Measurements from ENCODE around the gene PDE9A. TPM values are rescaled to one million over a fixed set of nuclear protein-coding genes. Genes with fewer than 3 reads are reported as not detected.
A peak's percentile ranks its signal among the peaks of the same experiment; 100 is the strongest.

PDE9A gene
- total RNA-seq, result 1.6 TPM

GRCh38 chr21:42653231-42654061, at the start of gene PDE9A:
PDE9A (plus strand) TSS chr21:42653621; CDS start chr21:42653815, 194 bp downstream.
- Histone ChIP-seq H3K9ac (ENCODE audit: low read depth in 1 of 3, low read length in 3 of 3) (peak within 1 kb of the TSS; percentile 51 to 66 (median 53)), H3K4me1 (ENCODE audit: control insufficient read depth in 3 of 3, insufficient read depth in 3 of 3, low read length in 3 of 3) (peaks cover 16 to 21% (median 19%) of the 10 kb centered on the region in 3 donors), H3K27me3 (ENCODE audit: control insufficient read depth in 3 of 3, insufficient read depth in 3 of 3, low read length in 3 of 3) (peaks cover 67 to 75% (median 73%) of the 10 kb centered on the region in 3 donors), H3K36me3 (ENCODE audit: control insufficient read depth in 3 of 3, insufficient read depth in 3 of 3, low read length in 3 of 3) (no peaks in the 10 kb centered on the region), H3K9me3 (ENCODE audit: control insufficient read depth in 3 of 3, low read length in 3 of 3) (no peaks in the 10 kb centered on the region), H3K27ac (ENCODE audit: low read depth, low read length) (no peak within 1 kb of the TSS), H3K4me3 (ENCODE audit: low read length in 3 of 3) (peak within 1 kb of the TSS; percentile 55 to 59 (median 55))

DNA sequence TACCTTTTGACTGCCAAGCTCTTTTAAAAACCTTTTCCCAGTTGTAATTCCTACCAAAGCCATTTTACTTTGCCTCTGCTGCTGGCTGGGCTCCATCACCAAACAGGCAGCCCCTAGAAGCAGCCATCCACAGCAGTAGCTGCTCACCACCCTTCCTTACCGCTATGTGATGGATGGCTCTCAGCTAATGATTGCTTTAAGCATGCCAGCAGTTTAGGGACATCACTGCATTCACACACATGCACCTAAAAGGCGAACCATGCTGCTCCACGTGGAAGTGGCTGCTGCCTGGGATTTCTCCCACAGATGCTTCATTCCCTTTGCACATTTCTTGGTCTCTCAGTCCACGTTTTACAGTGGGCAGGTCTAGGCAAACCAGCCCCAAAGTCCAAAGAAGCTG, 46.3 kb upstream of the PDE9A start:
- Histone ChIP-seq H3K4me1 (ENCODE audit: control insufficient read depth in 3 of 3, insufficient read depth in 3 of 3, low read length in 3 of 3) (no peaks in the 10 kb centered on the region), H3K36me3 (ENCODE audit: control insufficient read depth in 3 of 3, insufficient read depth in 3 of 3, low read length in 3 of 3) (no peaks in the 10 kb centered on the region), H3K4me3 (ENCODE audit: low read length in 3 of 3) (no peak overlapping the region), H3K27ac (ENCODE audit: low read depth, low read length) (no peak overlapping the region), H3K27me3 (ENCODE audit: control insufficient read depth in 3 of 3, insufficient read depth in 3 of 3, low read length in 3 of 3) (peaks cover 0 to 3% (median 0%) of the 10 kb centered on the region in 3 donors), H3K9ac (ENCODE audit: low read depth in 1 of 3, low read length in 3 of 3) (no peak overlapping the region), H3K9me3 (ENCODE audit: control insufficient read depth in 3 of 3, low read length in 3 of 3) (peaks cover 3 to 5% (median 4%) of the 10 kb centered on the region in 3 donors)

DNA sequence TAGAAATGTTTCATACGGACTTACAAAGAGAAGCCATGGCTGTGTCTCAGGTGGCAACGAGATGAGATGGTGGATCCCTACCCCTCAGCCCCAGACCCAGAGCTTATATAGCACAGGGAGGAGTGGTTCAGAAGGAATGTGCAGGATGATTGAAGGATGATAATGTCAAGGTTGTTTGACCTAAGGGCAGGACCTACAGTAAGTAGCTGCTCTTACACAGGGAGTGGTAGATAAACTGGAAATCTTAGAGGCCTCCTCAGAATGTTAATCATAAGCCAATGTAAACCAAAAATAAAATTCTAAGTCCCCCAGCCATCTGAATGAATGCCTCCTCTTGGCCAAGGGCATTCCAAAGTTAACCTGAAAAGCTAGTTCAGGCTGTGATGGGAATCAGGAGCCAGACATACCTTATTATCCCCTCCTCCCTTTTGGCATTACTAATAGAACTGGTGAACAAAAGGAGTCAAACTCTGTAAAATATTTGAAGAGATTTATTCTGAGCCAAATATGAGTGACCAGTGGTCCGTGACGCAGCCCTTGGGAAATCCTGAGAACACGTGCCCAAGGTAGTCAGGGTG, 45.8 kb upstream of the PDE9A start:
- H3K36me3 ChIP-seq (ENCODE audit: control insufficient read depth in 3 of 3, insufficient read depth in 3 of 3, low read length in 3 of 3), result no peaks in the 10 kb centered on the region
- no peak overlapping the region for H3K27ac ChIP-seq (ENCODE audit: low read depth, low read length)
- H3K9ac ChIP-seq (ENCODE audit: low read depth in 1 of 3, low read length in 3 of 3), result no peak overlapping the region
- H3K9me3 ChIP-seq (ENCODE audit: control insufficient read depth in 3 of 3, low read length in 3 of 3), result peaks cover 4 to 5% (median 5%) of the 10 kb centered on the region in 3 donors
- no peaks in the 10 kb centered on the region for H3K4me1 ChIP-seq (ENCODE audit: control insufficient read depth in 3 of 3, insufficient read depth in 3 of 3, low read length in 3 of 3)
- H3K4me3 ChIP-seq (ENCODE audit: low read length in 3 of 3), result no peak overlapping the region
- peaks cover 0 to 3% (median 0%) of the 10 kb centered on the region in 3 donors for H3K27me3 ChIP-seq (ENCODE audit: control insufficient read depth in 3 of 3, insufficient read depth in 3 of 3, low read length in 3 of 3)

DNA sequence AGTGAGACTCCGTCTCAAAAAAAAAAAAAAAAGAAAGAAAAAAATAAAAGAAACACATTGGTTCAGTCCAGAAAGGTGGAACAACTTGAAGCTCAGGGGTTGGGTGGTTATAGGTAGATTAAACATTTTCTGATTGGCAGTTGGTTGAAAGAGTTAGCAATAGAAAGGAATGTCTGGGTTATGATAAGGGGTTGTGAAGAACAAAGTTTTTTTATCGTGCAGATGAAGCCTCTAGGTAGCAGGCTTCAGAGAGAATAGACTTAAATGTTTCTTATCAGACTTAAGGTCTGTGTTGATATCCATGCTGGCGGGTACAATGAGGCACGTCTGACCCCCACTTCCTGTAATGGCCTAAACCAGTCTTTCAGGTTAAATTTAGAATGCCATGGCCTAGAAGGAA, 45.0 kb upstream of the PDE9A start:
- Histone ChIP-seq H3K27me3 (ENCODE audit: control insufficient read depth in 3 of 3, insufficient read depth in 3 of 3, low read length in 3 of 3) (peaks cover 0 to 3% (median 0%) of the 10 kb centered on the region in 3 donors), H3K4me1 (ENCODE audit: control insufficient read depth in 3 of 3, insufficient read depth in 3 of 3, low read length in 3 of 3) (no peaks in the 10 kb centered on the region), H3K36me3 (ENCODE audit: control insufficient read depth in 3 of 3, insufficient read depth in 3 of 3, low read length in 3 of 3) (no peaks in the 10 kb centered on the region), H3K27ac (ENCODE audit: low read depth, low read length) (no peak overlapping the region), H3K9me3 (ENCODE audit: control insufficient read depth in 3 of 3, low read length in 3 of 3) (peaks cover 4 to 5% (median 5%) of the 10 kb centered on the region in 3 donors), H3K4me3 (ENCODE audit: low read length in 3 of 3) (no peak overlapping the region), H3K9ac (ENCODE audit: low read depth in 1 of 3, low read length in 3 of 3) (no peak overlapping the region)

DNA sequence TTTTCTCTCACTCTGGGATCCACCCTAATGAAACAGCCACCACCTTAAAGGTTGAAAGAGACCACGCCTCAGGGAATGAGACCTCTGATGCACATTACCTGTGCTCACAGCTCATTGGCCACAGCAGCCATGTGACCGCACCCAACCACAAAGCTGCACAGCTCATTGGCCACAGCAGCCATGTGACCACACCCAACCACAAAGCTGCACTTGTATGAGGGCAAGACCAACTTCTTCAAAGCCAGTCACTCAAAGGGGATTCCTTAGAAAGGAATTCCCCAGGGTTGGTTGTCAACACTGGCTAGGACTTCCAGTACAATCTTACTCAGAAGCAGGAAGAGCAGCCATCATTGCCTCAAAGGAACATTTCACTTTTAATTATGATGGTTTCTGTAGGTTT, 43.6 kb upstream of the PDE9A start:
- H3K4me3 ChIP-seq (ENCODE audit: low read length in 3 of 3), result no peak overlapping the region
- H3K9ac ChIP-seq (ENCODE audit: low read depth in 1 of 3, low read length in 3 of 3), result no peak overlapping the region
- H3K4me1 ChIP-seq (ENCODE audit: control insufficient read depth in 3 of 3, insufficient read depth in 3 of 3, low read length in 3 of 3), result no peaks in the 10 kb centered on the region
- peaks cover 2 to 5% (median 4%) of the 10 kb centered on the region in 3 donors for H3K9me3 ChIP-seq (ENCODE audit: control insufficient read depth in 3 of 3, low read length in 3 of 3)
- no peaks in the 10 kb centered on the region for H3K36me3 ChIP-seq (ENCODE audit: control insufficient read depth in 3 of 3, insufficient read depth in 3 of 3, low read length in 3 of 3)
- H3K27ac ChIP-seq (ENCODE audit: low read depth, low read length), result no peak overlapping the region
- H3K27me3 ChIP-seq (ENCODE audit: control insufficient read depth in 3 of 3, insufficient read depth in 3 of 3, low read length in 3 of 3), result no peaks in the 10 kb centered on the region

- Histone ChIP-seq H3K4me3 (ENCODE audit: low read length in 3 of 3) (no peak overlapping the region), H3K36me3 (ENCODE audit: control insufficient read depth in 3 of 3, insufficient read depth in 3 of 3, low read length in 3 of 3) (no peaks in the 10 kb centered on the region)
These were observed 41.6 kb upstream of the PDE9A start for GRCh38 chr21:42611852-42612251.

DNA sequence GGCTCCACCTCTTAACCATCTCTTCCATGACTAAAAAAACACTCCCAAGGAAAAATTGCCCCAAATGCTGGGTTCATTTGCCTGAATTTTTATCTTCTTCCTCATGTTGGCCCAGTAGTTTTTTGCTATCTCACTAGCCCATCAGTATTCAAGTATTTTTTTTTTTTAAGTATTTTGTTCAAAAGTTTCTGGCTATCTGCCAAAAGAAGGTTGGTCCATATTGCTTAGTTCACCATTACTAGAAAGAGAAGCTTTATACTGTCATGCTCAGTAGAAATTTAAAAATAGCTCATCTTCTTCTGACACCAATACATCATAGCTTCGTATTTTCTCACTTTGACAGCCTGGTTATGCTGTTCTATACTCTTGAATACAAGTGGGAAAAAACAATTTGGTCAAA, 41.0 kb upstream of the PDE9A start:
- no peak overlapping the region for H3K27ac ChIP-seq (ENCODE audit: low read depth, low read length)
- H3K4me1 ChIP-seq (ENCODE audit: control insufficient read depth in 3 of 3, insufficient read depth in 3 of 3, low read length in 3 of 3), result peaks cover 0 to 2% (median 0%) of the 10 kb centered on the region in 3 donors
- no peaks in the 10 kb centered on the region for H3K36me3 ChIP-seq (ENCODE audit: control insufficient read depth in 3 of 3, insufficient read depth in 3 of 3, low read length in 3 of 3)
- peaks cover 0 to 5% (median 2%) of the 10 kb centered on the region in 3 donors for H3K9me3 ChIP-seq (ENCODE audit: control insufficient read depth in 3 of 3, low read length in 3 of 3)
- peaks cover 15 to 21% (median 17%) of the 10 kb centered on the region in 3 donors for H3K27me3 ChIP-seq (ENCODE audit: control insufficient read depth in 3 of 3, insufficient read depth in 3 of 3, low read length in 3 of 3)
- no peak overlapping the region for H3K4me3 ChIP-seq (ENCODE audit: low read length in 3 of 3)
- no peak overlapping the region for H3K9ac ChIP-seq (ENCODE audit: low read depth in 1 of 3, low read length in 3 of 3)

More at GRCh38 chr21:42611852-42612251, 41.6 kb upstream of the PDE9A start:
- Histone ChIP-seq H3K4me1 (ENCODE audit: control insufficient read depth in 3 of 3, insufficient read depth in 3 of 3, low read length in 3 of 3) (peaks cover 0 to 2% (median 0%) of the 10 kb centered on the region in 3 donors), H3K27ac (ENCODE audit: low read depth, low read length) (no peak overlapping the region), H3K9ac (ENCODE audit: low read depth in 1 of 3, low read length in 3 of 3) (no peak overlapping the region), H3K27me3 (ENCODE audit: control insufficient read depth in 3 of 3, insufficient read depth in 3 of 3, low read length in 3 of 3) (peaks cover 10 to 15% (median 12%) of the 10 kb centered on the region in 3 donors), H3K9me3 (ENCODE audit: control insufficient read depth in 3 of 3, low read length in 3 of 3) (peaks cover 0 to 5% (median 2%) of the 10 kb centered on the region in 3 donors)

GRCh38 chr21:42613756-42614155, 39.7 kb upstream of the PDE9A start:
- no peak overlapping the region for H3K9ac ChIP-seq (ENCODE audit: low read depth in 1 of 3, low read length in 3 of 3)
- H3K27ac ChIP-seq (ENCODE audit: low read depth, low read length), result no peak overlapping the region
- no peaks in the 10 kb centered on the region for H3K36me3 ChIP-seq (ENCODE audit: control insufficient read depth in 3 of 3, insufficient read depth in 3 of 3, low read length in 3 of 3)
- H3K4me1 ChIP-seq (ENCODE audit: control insufficient read depth in 3 of 3, insufficient read depth in 3 of 3, low read length in 3 of 3), result peaks cover 0 to 2% (median 0%) of the 10 kb centered on the region in 3 donors
- H3K4me3 ChIP-seq (ENCODE audit: low read length in 3 of 3), result no peak overlapping the region
- H3K9me3 ChIP-seq (ENCODE audit: control insufficient read depth in 3 of 3, low read length in 3 of 3), result peaks cover 0 to 5% (median 2%) of the 10 kb centered on the region in 3 donors
- H3K27me3 ChIP-seq (ENCODE audit: control insufficient read depth in 3 of 3, insufficient read depth in 3 of 3, low read length in 3 of 3), result peaks cover 20 to 34% (median 25%) of the 10 kb centered on the region in 3 donors

DNA sequence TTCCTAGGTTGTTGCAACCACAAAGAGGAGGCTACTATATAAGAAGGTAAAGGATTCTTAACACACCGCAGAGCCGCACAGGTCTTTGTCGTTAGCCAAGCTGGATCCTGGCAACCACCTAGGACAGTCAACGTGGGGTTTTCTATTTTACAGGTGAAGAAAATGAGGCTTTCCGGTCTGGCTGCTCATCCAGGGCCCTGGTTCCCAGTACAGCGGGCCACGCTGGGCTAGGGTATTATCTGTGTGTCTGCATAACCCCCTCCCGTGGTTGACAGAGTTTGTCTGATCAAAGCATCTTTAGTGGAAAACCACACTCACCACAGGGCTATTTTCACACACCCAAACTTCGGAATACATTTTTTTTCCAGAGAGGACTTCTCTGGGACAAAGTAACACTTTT, 39.0 kb upstream of the PDE9A start:
- peaks cover 0 to 5% (median 2%) of the 10 kb centered on the region in 3 donors for H3K9me3 ChIP-seq (ENCODE audit: control insufficient read depth in 3 of 3, low read length in 3 of 3)
- no peak overlapping the region for H3K27ac ChIP-seq (ENCODE audit: low read depth, low read length)
- no peak overlapping the region for H3K9ac ChIP-seq (ENCODE audit: low read depth in 1 of 3, low read length in 3 of 3)
- H3K27me3 ChIP-seq (ENCODE audit: control insufficient read depth in 3 of 3, insufficient read depth in 3 of 3, low read length in 3 of 3), result peaks cover 27 to 38% (median 30%) of the 10 kb centered on the region in 3 donors
- H3K4me3 ChIP-seq (ENCODE audit: low read length in 3 of 3), result no peak overlapping the region
- no peaks in the 10 kb centered on the region for H3K36me3 ChIP-seq (ENCODE audit: control insufficient read depth in 3 of 3, insufficient read depth in 3 of 3, low read length in 3 of 3)
- peaks cover 0 to 2% (median 0%) of the 10 kb centered on the region in 3 donors for H3K4me1 ChIP-seq (ENCODE audit: control insufficient read depth in 3 of 3, insufficient read depth in 3 of 3, low read length in 3 of 3)
